ENCODE data around the gene FCF1.
"Not testable (repeated sequence)": the region's sequence is repeated elsewhere in the genome, so short reads cannot be mapped to it uniquely, and the experiment has no call there.

Gene FCF1

GRCh38 chr14:74702293-74702692 is 10.7 kb upstream of the FCF1 start:
- DNase-seq: no peak

- no peak for DNase-seq
Measured at GRCh38 chr14:74703043-74703442, 9.9 kb upstream of the FCF1 start.

- no peak for DNase-seq
Measured at GRCh38 chr14:74704656-74705055, 8.3 kb upstream of the FCF1 start.

- DNase-seq: no peak
Measured at GRCh38 chr14:74705613-74706500, 7.1 kb upstream of the FCF1 start.

- DNase-seq: no peak
Measured at GRCh38 chr14:74710480-74710879, 2.5 kb upstream of the FCF1 start.

GRCh38 chr14:74711651-74712050 is 1.3 kb upstream of the FCF1 start:
- no peak for DNase-seq

- DNase-seq: no peak
Measured at GRCh38 chr14:74713395-74713735, 421 bp downstream of the FCF1 start.

GRCh38 chr14:74720526-74720925 is 7.6 kb downstream of the FCF1 start:
- no peak for DNase-seq

- no peak for DNase-seq
Measured at GRCh38 chr14:74723134-74723533, 10.2 kb downstream of the FCF1 start.

- no peak for DNase-seq
Measured at GRCh38 chr14:74732387-74732786, 19.4 kb downstream of the FCF1 start.

- DNase-seq: no peak
Measured at GRCh38 chr14:74733221-74733620, 20.3 kb downstream of the FCF1 start.

GRCh38 chr14:74735125-74735524 is 22.2 kb downstream of the FCF1 start:
- DNase-seq: no peak

- DNase-seq: no peak
Measured at GRCh38 chr14:74737753-74738325, 24.9 kb downstream of the FCF1 start.

- DNase-seq: no peak
Measured at GRCh38 chr14:74739293-74740030, 26.5 kb downstream of the FCF1 start.

GRCh38 chr14:74747237-74747636 is 34.3 kb downstream of the FCF1 start:
- no peak for DNase-seq

- DNase-seq: no peak
Measured at GRCh38 chr14:74754157-74754556, 41.2 kb downstream of the FCF1 start.

GRCh38 chr14:74754899-74755298 is 42.0 kb downstream of the FCF1 start:
- no peak for DNase-seq

GRCh38 chr14:74756326-74756725 is 43.4 kb downstream of the FCF1 start:
- DNase-seq: no peak

- not testable (repeated sequence) for DNase-seq
Measured at GRCh38 chr14:74758505-74758904, 45.6 kb downstream of the FCF1 start.

- peak; percentile 94 for DNase-seq
Measured at GRCh38 chr14:74762917-74763802, 50.2 kb downstream of the FCF1 start, which contains the start of gene YLPM1. TSS of gene YLPM1 (plus strand) at chr14:74763316. CDS start at chr14:74763490, 174 bp downstream.

GRCh38 chr14:74763803-74764531 is 51.0 kb downstream of the FCF1 start:
- no peak for DNase-seq

GRCh38 chr14:74765721-74766120 is 52.8 kb downstream of the FCF1 start:
- DNase-seq: no peak
